Central memory CD4-positive, alpha-beta T cell (primary cell): ENCODE results near the gene MCUR1.
"Not testable (repeated sequence)": the region's sequence is repeated elsewhere in the genome, so short reads cannot be mapped to it uniquely, and the experiment has no call there.

ENCODE experiments used
- DNase-seq: peaks from one replicate; pipeline ENCODE4 v3.0.0; 2022
- total RNA-seq, 3 experiments: gene quantifications; one replicate each; lab custom pipeline; 2026; lab: John Stamatoyannopoulos, UW

The MCUR1 gene
- 10.0 to 69.3 (median 31.7) reads per million in 3 experiments for total RNA-seq

- peak; percentile 78 for DNase-seq
Measured at GRCh38 chr6:13814176-13814937, at the start of gene MCUR1. Gene MCUR1, minus strand, starts transcription at chr6:13814557. Its CDS starts 128 bp downstream, at chr6:13814429.

- DNase-seq = no peak
Measured at GRCh38 chr6:13863699-13864155, 49.4 kb upstream of the MCUR1 start.

GRCh38 chr6:13860556-13861185 lies 46.3 kb upstream of the MCUR1 start:
- not testable (repeated sequence) for DNase-seq

- no peak for DNase-seq
Measured at GRCh38 chr6:13859871-13860555, 45.7 kb upstream of the MCUR1 start.

GRCh38 chr6:13854716-13855250 lies 40.4 kb upstream of the MCUR1 start:
- DNase-seq = no peak

- no peak for DNase-seq
Measured at GRCh38 chr6:13853871-13854270, 39.5 kb upstream of the MCUR1 start.

GRCh38 chr6:13851803-13852202 lies 37.4 kb upstream of the MCUR1 start:
- DNase-seq = no peak

GRCh38 chr6:13851330-13851729 lies 37.0 kb upstream of the MCUR1 start:
- no peak for DNase-seq

GRCh38 chr6:13850690-13851089 lies 36.3 kb upstream of the MCUR1 start:
- not testable (repeated sequence) for DNase-seq

GRCh38 chr6:13848522-13849150 lies 34.3 kb upstream of the MCUR1 start:
- DNase-seq = no peak

- no peak for DNase-seq
Measured at GRCh38 chr6:13847326-13848050, 33.1 kb upstream of the MCUR1 start.

GRCh38 chr6:13846841-13847240 lies 32.5 kb upstream of the MCUR1 start:
- DNase-seq = no peak

GRCh38 chr6:13841936-13842335 lies 27.6 kb upstream of the MCUR1 start:
- DNase-seq = no peak

- no peak for DNase-seq
Measured at GRCh38 chr6:13838616-13839015, 24.3 kb upstream of the MCUR1 start.

GRCh38 chr6:13836170-13836569 lies 21.8 kb upstream of the MCUR1 start:
- DNase-seq = no peak

- DNase-seq = no peak
Measured at GRCh38 chr6:13834790-13835189, 20.4 kb upstream of the MCUR1 start.

- DNase-seq = not testable (repeated sequence)
Measured at GRCh38 chr6:13834018-13834417, 19.7 kb upstream of the MCUR1 start.

GRCh38 chr6:13832778-13833177 lies 18.4 kb upstream of the MCUR1 start:
- DNase-seq = no peak

- DNase-seq = no peak
Measured at GRCh38 chr6:13831615-13832014, 17.3 kb upstream of the MCUR1 start.

GRCh38 chr6:13830803-13831202 lies 16.4 kb upstream of the MCUR1 start:
- no peak for DNase-seq

- not testable (repeated sequence) for DNase-seq
Measured at GRCh38 chr6:13829419-13829818, 15.1 kb upstream of the MCUR1 start.
